ENCODE data around the gene ABHD2.
"Not testable (repeated sequence)": the region's sequence is repeated elsewhere in the genome, so short reads cannot be mapped to it uniquely, and the experiment has no call there.

The ABHD2 gene

DNA sequence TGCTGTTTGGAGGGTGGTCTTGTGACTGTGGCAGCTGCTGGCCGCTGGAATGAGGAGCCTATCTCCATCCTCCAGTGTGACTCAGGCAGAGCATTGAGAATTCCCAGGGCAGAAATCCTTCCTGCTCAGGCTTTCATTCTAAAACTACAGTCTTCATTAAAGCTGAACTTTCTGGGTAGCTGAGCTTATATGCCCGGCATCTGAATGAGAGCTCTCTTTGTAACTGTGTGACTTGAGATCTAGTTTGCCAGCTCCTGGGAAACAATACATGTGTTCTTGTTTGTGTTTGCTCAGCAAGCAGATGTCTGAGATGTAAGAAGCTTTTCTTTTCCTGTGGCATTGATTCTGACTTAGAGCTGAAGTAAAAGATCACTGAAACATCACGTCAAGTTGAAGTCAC lies 110.7 kb downstream of the ABHD2 start:
- no peak for DNase-seq

DNA sequence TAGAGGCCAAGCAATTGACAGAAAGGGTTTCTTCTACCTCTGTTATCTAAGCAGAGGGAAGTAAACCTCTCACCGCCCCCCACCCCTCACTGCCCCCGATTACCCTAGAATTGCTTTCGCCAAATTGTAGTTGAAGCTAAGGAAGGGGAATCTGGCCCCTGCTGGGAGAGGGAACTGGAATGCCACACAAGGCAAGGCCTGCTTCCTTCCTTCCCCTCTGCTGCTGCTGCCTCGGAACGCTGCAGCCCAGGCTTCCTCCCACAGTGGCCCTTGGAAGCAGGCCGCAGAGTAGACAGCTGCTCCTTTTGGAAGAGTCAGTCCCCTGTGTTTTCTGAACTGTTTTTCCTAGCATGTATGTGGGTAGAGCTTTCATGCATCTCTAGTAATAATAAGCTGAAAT lies 111.5 kb downstream of the ABHD2 start:
- no peak for DNase-seq

DNA sequence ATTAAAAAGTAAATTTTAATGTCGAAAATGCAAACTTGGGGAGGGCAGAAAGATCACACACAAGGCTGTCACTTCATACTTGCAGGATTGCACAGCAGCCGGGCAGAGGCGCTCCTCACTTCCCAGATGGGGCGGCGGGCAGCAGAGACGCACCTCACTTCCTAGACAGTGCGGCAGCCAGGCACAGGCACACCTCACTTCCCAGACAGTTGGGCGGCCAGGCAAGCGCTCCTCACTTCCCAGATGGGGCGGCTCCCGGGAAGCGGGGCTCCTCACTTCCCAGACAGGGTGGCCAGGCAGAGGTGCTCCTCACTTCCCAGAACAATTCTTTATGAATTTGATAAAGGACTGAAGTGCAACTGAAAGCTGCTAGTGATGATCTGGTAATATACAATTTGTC lies 111.9 kb downstream of the ABHD2 start:
- DNase-seq, result no peak

GRCh38 chr15:89201465-89202005 lies 113.3 kb downstream of the ABHD2 start:
- DNase-seq, result no peak

DNA sequence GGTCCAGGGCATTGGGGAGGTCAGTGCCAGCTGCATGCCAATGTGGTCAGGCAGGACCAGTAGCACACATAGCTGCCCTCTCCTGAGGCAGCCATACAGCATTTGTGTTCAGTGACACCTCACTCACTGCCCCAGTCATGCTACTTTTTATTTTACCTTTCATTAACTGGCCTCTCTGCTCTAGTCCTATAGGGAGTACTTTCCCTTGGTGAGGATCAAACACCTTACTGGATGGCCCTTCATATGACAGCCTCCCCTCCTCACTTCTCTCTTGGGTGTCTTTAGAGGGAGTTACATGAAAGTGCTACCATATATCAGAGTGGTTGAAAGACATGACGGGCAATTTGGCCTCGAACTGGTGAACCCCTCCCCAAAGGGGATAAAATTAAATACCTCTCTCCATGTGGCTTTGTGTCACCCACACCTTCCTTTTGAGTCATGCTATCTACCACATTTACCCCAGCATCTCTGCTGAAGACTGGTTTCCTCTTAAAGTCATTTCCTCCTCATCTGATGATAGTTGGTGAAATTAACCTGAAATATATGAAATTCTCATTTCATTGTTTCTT lies 115.5 kb downstream of the ABHD2 start:
- peak; percentile 17 for DNase-seq

- DNase-seq, result no peak
Measured at GRCh38 chr15:89205991-89206585, 117.8 kb downstream of the ABHD2 start.

- peak; percentile 64 for DNase-seq
Measured at GRCh38 chr15:89206908-89207331, 118.7 kb downstream of the ABHD2 start.

DNA sequence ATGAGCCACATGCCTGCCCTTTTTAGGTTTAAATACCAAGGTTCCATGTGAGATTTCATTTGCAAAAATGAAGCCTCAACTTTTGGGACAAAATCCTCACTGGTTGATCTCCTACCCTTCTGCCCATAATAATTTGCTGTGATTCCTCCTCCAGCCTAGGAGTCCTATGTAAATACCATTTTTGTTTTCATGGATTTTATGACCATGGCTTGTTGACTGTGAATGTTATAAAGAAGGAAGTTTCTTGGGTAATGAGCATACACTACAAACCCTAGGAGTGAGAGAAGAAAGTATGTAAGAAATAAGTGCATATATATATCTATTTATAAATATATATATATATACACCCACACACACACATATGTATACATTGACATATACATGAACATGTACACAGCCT lies 120.0 kb downstream of the ABHD2 start:
- DNase-seq, result no peak

DNA sequence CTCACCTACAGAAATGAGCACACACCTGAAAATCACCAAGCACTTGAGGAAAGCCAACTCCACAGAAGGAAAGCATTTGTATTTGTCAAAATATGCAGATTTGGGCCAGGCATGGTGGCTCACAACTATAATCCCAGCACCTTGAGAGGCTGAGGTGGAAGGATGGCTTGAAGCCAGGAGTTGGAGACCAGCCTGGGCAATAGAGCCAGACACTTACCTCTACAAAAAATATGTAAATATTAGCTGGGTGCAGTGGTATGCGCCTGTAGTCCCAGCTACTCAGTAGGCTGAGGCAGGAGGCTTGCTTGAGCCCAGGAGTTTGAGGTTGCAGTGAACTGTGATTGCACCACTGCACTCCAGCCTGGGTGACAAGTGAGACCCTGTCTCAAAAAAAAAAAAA lies 120.8 kb downstream of the ABHD2 start:
- no peak for DNase-seq

DNA sequence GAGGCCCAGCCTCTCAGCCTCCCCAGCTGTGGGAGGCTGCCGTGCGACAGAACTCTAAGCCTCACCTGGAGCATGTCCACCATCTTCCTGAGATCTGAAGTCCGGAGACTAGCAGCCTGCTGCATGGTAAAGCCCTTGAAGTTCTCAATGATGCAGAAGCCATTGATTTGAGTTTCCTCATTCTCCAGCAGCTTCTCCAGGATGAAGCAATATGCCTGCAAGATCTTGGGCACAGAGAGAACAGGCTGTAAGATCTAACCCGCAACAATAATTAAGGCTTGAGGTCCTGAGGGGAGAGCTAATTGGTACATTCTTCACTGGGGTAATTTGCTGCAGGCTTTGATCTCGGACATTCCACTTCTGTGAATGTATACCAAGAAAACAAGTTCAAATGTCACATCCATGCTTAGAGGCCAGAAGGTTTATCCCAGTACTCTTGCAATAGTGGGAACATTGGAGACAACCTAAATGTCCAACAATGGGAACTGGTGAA lies 123.5 kb downstream of the ABHD2 start:
- no peak for DNase-seq

- DNase-seq, result no peak
Measured at GRCh38 chr15:89215627-89216026, 127.4 kb downstream of the ABHD2 start.

DNA sequence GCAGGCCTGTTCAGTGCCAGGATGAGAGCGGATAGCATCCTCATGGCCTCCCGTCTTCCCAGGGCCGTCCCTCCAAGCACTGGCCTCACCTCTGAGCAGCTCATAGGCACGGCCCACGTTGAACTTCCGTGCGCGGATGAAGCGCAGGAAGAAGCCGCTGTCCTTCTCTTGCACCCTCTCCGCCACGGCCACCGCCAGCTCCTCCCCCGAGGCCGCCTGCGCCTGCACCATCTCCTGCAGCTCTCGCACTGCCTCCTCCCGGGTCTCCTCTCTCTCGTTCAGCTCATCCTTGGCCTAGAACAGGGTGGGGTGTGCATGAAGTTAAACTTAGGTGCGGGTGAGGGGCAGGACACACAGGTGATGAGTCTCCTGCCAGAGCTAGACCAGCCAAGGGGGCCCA lies 128.8 kb downstream of the ABHD2 start:
- DNase-seq, result no peak

- DNase-seq, result no peak
Measured at GRCh38 chr15:89217686-89218376, 129.6 kb downstream of the ABHD2 start.

DNA sequence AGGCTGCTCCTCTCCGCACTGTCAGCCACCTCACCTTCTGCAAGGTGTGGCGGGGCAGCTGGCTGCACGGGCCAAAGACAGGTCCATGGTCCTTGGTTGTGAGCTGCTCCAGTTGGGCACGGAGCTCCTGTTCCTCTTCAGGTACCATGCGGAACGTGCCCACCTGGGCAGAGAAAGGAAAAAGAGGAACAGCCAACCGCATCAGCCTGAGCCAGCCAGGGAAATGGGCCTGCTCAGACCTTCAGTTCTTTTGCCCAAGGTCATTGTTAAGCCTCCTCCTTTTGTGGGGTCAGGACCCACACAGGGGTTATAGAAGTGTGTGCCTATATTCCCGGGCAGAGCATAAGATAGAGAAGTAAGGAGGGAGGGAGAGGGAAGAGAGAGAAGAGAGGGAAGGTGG lies 130.3 kb downstream of the ABHD2 start:
- DNase-seq, result no peak

GRCh38 chr15:89221543-89221942 lies 133.3 kb downstream of the ABHD2 start, which contains the start of gene RLBP1:
Gene RLBP1 (minus strand): TSS chr15:89221579. CDS start chr15:89218975, 2,604 bp downstream.
- DNase-seq, result no peak

- no peak for DNase-seq
Measured at GRCh38 chr15:89225588-89225987, 137.3 kb downstream of the ABHD2 start.

DNA sequence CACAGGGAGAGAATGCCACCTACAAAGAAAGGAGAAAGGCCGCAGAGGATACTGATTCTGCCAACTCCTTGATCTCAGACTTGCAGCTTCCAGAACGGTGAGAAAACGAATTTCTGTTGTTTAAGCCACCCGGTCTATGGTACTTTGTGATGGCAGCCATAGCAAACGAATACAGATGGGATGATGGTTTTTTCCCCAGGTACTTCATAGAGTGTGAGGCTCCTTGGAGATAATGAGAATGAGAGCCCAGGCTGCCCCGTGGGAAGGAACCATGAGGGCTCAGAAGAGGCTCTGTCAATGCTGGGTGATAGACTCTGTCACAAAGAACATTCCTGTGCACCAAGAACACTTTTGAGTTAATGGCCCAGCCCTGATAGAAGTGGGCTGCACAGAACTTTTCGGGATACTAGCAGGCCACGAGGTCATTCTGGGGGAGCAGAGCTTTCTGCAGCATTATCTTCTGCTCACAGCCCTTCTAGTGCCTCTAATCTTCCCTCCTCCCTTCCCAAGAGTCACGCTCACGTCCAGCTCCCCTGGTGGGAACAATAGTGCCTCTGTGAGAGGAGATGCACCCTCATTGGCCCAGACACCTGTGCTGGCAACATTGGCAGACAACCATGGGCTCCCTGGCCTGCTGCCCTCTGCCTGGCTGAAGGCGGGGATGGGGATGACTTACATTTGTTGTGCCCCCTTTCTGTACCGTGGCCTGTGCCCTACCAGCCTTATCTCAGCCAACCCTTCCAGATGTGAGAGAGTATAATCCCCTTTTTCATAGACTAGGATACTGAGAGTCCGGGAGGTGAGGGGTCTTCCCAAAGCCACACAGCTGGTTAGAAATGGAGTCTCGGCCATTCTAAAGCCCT lies 138.3 kb downstream of the ABHD2 start:
- DNase-seq, result no peak

DNA sequence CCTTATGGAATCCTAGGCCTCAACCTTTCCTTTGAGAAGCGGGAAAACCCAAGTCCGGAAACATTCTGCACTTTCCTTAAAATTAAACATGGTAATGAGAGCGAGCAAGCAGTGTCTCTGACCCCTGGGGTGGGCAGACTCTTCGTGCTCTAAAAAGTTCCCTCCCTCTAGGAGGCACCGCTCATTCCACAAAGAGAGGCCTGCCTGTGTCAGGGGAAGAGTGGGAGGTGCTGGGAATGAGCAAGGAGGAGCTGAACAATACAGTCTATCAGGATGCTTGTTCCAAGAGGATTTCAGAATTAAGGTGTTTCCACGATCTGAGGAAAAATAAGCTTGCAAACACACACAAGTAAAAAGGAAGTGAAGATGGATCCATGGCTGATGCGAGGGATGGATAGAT lies 139.2 kb downstream of the ABHD2 start:
- DNase-seq, result no peak

- DNase-seq, result no peak
Measured at GRCh38 chr15:89230277-89230676, 142.0 kb downstream of the ABHD2 start.

- no peak for DNase-seq
Measured at GRCh38 chr15:89231832-89232231, 143.6 kb downstream of the ABHD2 start.

DNA sequence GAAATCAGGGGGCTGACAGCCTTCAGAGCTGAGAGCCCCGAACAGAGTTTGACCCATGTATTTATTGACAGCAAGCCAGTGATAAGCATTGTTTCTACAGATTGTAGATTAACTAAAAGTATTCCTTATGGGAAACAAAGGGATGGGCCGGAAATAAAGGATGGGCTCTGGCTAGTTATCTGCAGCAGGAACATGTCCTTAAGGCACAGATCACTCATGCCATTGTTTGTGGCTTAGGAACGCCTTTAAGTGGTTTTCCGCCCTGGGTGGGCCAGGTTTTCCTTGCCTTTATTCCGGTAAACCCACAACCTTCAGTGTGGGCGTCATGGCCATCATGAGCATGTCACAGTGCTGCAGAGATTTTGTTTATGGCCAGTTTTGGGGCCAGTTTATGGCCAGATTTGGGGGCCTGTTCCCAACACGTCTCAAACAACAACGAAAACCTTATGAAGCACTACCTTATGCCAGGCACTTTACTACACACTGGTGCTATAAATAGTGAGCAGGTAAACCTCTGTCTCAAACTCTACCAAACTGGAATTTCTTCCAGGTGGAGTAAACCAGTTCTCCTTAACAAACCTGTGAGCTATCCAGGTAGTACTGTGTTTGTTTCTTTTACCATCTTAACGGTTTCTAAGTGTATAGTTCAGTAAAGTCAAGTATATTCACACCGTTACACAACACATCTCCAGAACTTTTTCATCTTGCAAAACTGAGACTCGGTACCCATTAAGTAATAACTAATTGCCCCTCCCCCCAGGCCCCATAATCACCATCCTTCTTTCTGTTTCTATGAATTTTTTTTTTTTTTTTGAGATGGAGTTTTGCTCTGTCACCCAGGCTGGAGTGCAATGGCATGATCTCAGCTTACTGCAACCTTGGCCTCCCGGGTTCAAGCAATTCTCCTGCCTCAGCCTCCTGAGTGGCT lies 151.9 kb downstream of the ABHD2 start:
- DNase-seq, result not testable (repeated sequence)
